ENCODE results near the gene OR3A1.
"Not testable (repeated sequence)": the region's sequence is repeated elsewhere in the genome, so short reads cannot be mapped to it uniquely, and the experiment has no call there.

Gene OR3A1, protein sequence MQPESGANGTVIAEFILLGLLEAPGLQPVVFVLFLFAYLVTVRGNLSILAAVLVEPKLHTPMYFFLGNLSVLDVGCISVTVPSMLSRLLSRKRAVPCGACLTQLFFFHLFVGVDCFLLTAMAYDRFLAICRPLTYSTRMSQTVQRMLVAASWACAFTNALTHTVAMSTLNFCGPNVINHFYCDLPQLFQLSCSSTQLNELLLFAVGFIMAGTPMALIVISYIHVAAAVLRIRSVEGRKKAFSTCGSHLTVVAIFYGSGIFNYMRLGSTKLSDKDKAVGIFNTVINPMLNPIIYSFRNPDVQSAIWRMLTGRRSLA

DNA sequence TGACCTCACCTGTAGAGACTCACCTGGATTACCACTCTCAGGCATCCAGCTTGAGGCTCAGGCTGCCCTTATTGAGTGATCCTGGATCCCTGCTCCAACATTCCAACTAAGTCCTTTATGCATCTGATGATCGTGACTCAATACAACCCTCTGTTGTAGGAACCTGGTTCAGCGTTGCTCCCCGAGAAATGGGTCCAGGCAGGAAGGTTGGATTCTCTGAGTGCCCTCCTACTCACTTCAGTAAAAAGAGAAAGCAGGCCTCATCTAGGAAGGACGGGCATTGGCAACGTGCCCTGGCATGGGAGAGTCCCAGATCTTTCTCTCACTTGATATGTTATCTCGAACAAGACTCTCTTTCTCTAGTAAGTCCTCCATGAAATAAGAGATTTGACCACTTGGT, at the start of gene OR3A1:
TSS of gene OR3A1 (minus strand) at position 101 of the 400 bp plus-strand sequence. CDS start 5,778 bp downstream, outside the sequence.
- no peak for DNase-seq (ENCODE audit: low spot score)

DNA sequence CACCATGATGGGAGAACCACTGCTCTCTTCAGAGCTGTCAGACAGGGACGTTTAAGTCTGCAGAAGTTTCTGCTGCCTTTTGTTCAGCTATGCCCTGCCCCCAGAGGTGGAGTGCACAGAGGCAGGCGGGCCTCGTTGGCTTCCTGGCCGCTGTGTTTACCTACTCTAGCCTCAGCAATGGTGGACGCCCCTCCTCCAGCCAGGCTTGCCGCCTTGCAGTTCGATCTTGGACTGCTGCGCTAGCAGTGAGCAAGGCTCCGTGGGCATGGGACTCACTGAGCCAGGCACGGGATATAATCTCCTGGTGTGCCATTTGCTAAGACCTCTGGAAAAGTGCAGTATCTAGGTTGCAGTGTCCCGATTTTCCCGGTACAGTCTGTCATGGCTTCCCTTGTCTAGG, 44.6 kb upstream of the OR3A1 start:
- DNase-seq (ENCODE audit: low spot score) = not testable (repeated sequence)

DNA sequence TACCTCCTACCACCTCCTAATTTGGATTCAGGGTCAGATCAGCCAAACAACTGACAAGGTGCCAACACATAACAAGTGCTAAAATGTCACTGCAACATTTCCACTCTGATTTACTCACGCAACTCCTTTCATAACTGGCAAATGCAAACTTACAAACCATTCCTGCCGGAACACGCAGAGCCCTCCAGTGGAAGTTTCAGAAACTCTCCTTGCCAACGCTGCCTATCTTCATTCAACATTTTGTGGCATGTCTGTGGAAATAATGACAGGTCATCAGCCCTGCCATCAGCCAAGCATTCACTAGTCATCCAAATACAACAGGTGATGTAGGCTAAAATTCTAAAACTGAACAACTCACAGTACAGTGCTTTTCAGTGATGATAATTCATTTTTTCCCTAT, 37.7 kb upstream of the OR3A1 start:
- no peak for DNase-seq (ENCODE audit: low spot score)

DNA sequence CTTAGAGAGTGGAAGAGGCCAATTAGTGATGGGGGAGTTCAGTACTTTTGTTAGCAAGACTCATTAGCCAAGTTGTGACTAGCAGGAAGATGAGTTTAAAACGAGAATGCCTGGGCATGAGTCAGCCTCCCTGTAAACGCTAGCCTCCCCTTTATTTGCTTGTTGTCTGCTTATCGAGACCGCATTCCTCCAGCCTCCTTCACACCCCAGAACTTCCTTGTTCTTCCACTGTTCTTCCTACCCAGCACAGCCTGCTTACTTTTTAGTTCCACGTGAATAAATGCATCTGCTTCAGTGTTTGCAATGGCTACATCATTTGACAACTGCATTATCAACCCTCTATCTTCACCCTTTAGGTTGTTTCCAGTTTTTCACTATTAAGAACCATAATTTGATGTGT, 20.2 kb upstream of the OR3A1 start:
- no peak for DNase-seq (ENCODE audit: low spot score)

DNA sequence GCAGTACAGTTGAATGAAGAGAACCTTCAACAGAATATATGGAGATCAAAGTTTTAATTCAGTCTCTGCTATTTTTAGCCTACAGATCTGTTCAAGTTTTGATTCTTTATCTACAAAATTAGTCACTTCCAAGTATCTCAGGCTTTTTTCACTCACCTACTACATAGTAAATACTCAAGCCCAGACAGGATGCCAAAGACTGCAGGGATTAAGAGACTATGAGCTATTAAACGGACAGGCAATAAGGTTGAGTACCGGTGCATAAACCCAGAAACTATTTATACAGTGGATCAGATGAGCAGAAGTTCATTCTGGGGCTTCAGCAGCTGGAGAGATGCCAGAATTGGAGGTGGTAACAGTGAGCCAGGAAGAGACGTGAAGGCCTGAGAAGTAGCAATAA, 18.7 kb upstream of the OR3A1 start:
- DNase-seq (ENCODE audit: low spot score) = no peak

DNA sequence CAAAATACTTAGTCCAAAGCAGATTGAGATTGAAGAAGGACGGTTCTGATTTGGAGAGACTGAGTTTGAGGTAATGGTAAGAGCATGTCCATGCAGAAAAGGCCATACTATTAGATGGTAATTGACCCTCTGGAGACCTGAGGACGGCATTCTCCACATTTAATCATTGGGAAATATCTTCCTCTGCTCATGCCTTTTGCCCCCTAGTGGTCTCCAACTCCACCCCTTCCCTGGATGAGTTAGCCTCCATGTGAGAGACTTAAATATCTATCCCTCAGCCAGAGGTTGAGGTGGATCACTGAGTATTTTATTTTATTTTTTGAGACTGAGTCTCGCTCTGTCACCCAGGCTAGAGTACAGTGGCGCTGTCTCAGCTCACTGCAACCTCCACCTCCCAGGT, 10.4 kb upstream of the OR3A1 start:
- DNase-seq (ENCODE audit: low spot score) = no peak

DNA sequence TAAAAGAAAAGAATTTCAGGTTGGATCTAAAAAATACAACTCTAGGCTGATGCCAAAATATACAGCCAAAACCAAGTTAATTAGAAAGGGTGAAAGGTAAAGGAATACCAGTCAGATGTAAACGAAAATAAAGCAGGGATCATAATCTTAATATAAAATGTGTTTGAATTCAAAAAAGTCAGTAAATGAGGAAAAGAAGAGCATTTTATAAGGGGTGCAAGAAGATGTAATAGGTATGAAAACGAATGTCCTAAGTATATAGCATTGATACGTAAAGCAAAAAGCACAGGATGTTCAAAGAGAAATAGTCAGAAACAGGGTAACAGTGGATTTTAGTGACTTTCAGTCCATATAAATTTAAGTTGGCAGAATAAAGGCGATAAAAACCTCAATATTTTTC, 2.5 kb downstream of the OR3A1 start:
- no peak for DNase-seq (ENCODE audit: low spot score)

DNA sequence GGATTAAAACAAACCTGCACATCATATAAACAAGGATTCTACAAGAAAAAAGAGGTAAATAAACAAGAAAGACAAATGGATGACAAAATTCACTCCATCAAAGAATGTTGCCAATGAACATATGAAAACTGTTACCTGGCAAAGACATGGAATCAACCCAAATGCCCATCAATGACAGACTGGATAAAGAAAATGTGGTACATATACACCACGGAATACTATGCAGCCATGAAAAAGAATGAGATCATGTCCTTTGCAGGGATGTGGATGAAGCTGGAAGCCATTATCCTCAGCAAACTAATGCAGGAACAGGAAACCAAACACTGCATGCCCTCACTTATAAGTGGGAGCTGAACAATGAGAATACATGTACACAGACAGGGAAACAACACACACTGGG, 4.6 kb downstream of the OR3A1 start:
- DNase-seq (ENCODE audit: low spot score) = not testable (repeated sequence)

DNA sequence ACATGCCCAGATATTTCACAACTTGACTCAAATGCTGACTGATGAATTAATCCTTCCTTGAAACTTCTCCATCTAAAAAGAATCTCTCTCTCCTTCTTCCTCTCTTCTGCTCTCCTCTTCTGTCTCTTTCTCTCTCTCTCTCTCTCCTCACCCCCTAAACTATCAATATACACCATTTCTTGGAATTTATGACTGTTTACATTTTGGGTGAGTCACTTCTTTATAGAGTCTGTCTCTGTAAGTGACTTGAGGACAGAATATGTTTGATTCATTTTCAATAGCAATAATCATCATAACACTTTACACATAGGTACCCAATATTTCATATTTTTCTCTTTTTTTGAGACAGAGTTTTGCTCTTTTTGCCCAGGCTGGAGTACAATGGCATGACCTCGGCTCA, 15.3 kb downstream of the OR3A1 start:
- DNase-seq (ENCODE audit: low spot score) = no peak

DNA sequence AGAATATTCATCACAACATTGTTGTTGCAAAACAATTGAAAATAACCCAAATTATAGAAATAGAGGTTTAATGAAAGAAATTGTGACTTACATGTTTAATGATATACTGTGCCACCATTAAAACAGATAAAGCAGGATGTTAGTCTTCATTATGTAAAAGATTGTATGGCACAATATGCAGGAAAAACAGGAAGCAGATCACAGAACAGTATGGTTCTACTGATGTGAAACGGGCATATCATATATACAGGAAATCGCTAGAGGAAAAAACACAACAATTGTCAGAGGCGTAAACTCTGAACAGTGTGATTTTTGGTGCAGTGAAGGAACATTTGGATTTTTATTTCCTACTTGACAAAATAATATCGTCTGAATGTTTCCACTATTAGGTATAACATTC, 22.0 kb downstream of the OR3A1 start:
- DNase-seq (ENCODE audit: low spot score) = no peak

DNA sequence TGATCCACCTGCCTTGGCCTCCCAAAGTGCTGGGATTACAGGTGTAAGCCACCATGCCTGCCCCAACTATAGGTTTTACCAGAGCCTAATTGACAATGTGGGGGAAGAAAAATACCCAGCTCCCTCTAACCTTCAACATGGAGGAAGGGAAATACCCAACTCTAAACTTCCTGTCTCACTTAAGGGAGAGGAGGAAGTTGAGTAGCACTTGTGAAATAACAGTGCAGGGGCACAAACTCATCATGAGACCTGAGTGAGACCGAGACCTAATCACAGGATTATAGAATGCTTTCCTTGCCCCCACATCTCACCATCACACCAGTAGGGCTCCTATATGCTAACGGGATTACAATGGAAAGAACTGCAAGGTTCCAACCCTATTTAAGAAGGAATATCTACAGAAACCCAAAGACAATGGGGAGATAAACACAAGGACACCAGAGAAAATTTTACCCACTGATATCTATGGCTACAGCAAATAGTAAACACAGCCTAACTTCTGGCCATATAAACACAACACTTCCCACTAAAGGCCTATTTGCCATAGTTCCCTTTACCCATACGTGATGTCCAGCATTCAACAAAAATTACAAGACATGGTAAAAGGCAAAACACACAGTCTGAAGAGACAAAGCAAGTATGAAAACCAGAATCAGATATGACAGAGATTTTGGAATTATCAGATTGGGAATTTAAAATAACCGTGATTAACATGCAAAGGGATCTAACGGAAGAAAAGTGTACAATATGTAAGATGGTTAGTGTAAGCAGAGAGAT, 26.9 kb downstream of the OR3A1 start:
- DNase-seq (ENCODE audit: low spot score) = no peak

DNA sequence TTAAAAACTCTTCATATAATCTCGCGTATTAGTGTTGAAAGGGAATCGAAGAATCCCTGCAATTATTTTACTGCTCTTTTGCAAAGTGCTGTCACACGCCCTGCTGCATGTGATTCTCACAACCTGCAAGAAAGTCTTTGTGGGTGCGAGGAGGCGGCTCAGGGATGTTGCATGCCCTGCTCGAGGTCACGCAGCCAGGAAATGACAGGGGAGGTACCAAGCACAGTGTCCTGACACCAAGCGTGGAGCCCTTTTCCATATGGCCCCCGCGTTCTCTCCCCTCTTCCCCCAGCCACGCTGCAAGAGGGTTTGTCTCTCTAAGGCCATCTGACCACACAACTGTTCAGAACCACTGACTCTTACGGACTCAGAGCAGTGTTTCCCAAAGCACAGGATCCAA, 37.6 kb downstream of the OR3A1 start:
- no peak for DNase-seq (ENCODE audit: low spot score)

DNA sequence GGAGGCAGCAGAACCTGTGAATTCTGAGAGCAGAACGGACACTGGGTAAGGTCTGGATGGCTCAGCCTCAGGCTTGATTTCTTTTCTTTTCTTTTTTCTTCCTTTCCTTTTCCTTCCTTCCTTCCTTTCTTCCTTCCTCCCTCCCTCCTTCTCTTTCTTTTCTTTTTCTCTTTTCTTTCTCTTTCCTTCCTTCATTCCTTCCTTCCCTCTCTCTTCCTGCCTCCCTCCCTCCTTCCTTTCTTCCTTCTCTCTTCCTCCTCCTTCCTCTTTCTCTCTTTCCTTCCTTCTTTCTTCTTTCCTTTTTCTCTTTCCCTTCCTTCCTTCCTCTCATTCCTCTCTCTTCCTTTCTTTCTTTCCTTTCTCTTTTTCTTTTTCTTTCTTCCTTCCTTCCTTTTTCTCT, 38.0 kb downstream of the OR3A1 start:
- DNase-seq (ENCODE audit: low spot score) = no peak

DNA sequence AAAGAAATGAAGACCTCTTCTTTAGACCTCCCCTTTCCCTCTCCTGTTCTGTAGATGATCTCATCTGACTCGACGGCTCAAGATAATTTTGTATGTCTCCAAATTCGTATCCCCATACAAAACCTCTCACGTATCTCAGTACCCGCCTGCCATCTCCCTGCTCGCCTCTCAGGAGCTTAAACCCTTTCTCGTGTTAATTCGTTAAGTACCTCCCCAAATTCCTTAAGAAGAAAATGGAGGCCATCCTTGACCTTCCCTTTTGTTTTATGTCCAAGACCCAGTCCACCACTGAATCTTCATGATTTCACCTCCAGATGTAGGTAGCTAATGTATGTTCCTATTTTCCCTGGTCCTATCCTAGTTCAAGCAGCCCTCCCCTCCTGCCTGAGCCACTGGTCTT, 41.6 kb downstream of the OR3A1 start:
- DNase-seq (ENCODE audit: low spot score) = no peak

DNA sequence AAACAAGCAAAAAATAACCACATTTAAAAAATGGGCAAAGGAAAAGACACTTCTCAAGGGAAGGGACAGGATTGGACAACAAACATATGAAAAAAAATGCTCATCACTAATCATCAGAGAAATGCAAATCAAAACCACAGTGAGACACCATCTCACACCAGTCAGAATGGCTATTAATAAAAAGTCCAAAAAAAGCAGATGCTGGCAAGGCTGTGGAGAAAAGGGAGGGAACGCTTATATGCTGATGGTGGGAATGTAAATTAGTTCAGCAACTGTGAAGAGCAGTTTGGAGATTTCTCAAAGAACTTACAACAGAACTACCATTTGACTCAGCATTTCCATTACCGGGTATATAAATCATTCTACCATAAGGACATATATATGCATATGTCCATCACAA, 49.1 kb downstream of the OR3A1 start:
- not testable (repeated sequence) for DNase-seq (ENCODE audit: low spot score)

DNA sequence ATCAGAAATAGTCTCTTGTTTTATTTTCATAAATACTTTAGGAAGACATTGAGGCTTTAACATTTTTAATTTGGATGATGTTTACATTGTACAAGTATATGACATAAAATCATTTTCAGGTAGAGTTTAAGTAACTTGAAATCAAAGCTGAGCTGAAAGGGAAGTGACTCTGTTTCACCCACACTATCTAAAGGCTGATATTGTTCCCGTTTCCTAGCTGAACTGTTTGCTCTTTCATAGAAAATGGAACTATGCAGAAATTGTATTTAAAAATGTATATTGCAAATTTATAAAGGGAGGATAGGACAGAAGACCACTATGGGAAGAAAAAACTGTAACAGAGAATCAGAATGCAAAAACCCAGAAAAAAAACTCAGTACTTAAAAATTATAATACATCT, 53.3 kb downstream of the OR3A1 start:
- not testable (repeated sequence) for DNase-seq (ENCODE audit: low spot score)

DNA sequence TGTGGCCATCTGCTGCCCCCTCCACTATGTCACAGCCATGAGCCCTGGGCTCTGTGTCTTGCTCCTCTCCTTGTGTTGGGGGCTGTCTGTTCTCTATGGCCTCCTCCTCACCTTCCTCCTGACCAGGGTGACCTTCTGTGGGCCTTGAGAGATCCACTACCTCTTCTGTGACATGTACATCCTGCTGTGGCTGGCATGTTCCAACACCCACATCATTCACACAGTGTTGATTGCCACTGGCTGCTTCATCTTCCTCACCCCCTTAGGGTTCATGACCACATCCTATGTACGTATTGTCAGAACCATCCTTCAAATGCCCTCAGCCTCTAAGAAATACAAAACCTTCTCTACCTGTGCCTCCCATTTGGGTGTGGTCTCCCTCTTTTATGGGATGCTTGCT, 57.1 kb downstream of the OR3A1 start:
- not testable (repeated sequence) for DNase-seq (ENCODE audit: low spot score)
